HepG2 (cell line): ENCODE data around the gene PLD1. TPM values are rescaled to one million over a fixed set of nuclear protein-coding genes. Genes with fewer than 3 reads are reported as not detected.

Experiments used
- FOXA3 ChIP-seq: IDR thresholded peaks from 2 replicates; pipeline ENCODE4 v1.6.1; 2016; ENCODE audit warnings: missing genetic modification reagents, missing compliant biosample characterization
- FOXO1 ChIP-seq: sonication (generic); formaldehyde crosslinking; IDR thresholded peaks from 2 replicates; pipeline ENCODE4 v1.4.0; 2020; ENCODE audit warnings: missing genetic modification reagents
- HOXA9 ChIP-seq: sonication (generic); formaldehyde crosslinking; IDR thresholded peaks from 2 replicates; pipeline ENCODE4 v1.8.1; 2022; ENCODE audit warnings: missing genetic modification reagents, mild to moderate bottlenecking, moderate library complexity, borderline replicate concordance
- ISX ChIP-seq: sonication (generic); formaldehyde crosslinking; conservative IDR thresholded peaks from 2 replicates; pipeline ENCODE4 v1.5.0; 2020; ENCODE audit warnings: missing genetic modification reagents
- MTF1 ChIP-seq: sonication (generic); formaldehyde crosslinking; IDR thresholded peaks from 2 replicates; pipeline ENCODE4 v1.5.0; 2020; ENCODE audit warnings: missing genetic modification reagents
- PCBP1 ChIP-seq: fragments of 200-400 bp; formaldehyde crosslinking; IDR thresholded peaks from 2 replicates; pipeline ENCODE4 v1.6.1; 2017; ENCODE audit warnings: mild to moderate bottlenecking, low read depth, low read length, borderline replicate concordance
- SALL2 ChIP-seq: sonication (generic); formaldehyde crosslinking; IDR thresholded peaks from 2 replicates; pipeline ENCODE4 v1.8.1; 2023; ENCODE audit warnings: mild to moderate bottlenecking, missing genetic modification reagents, inconsistent platforms
- SMC3 ChIP-seq: IDR thresholded peaks from 2 replicates; pipeline ENCODE4 v1.6.1; 2011; ENCODE audit warnings: low read length, improper control_type of control experiment
- ZMAT3 ChIP-seq: sonication (generic); formaldehyde crosslinking; conservative IDR thresholded peaks from 2 replicates; pipeline ENCODE4 v1.7.0; 2021; ENCODE audit warnings: missing genetic modification reagents
- ZNF124 ChIP-seq: sonication (generic); formaldehyde crosslinking; IDR thresholded peaks from 2 replicates; pipeline ENCODE4 v1.4.0; 2020; ENCODE audit warnings: missing genetic modification reagents
- ZNF562 ChIP-seq: sonication (generic); formaldehyde crosslinking; IDR thresholded peaks from 2 replicates; pipeline ENCODE4 v1.8.0; 2022; ENCODE audit warnings: missing genetic modification reagents, borderline replicate concordance
- ZNF660 ChIP-seq: sonication (generic); formaldehyde crosslinking; IDR thresholded peaks from 2 replicates; pipeline ENCODE4 v1.5.1; 2020; ENCODE audit warnings: mild to moderate bottlenecking, low read depth, missing genetic modification reagents, borderline replicate concordance
- polyA plus RNA-seq, 8 experiments: library from polyadenylated mRNA; depleted of rRNA in 3 of 8; stranded (reverse) in 7 of 8; unstranded in 1 of 8; fragments of >200 nt; fragmentation: Illumina TruSeq in 4 of 8; extraction: Trizol in 4 of 8; gene quantifications; 2 replicates each; pipeline versions ENCODE4 v1.2.1 to v1.2.3, GENCODE V29; 2011 to 2016; ENCODE audit warnings: low read depth in 4 of 8, missing spikeins in 1 of 8, mixed read lengths in 1 of 8; ENCODE audit not compliant: insufficient read depth in 1 of 8
- total RNA-seq, 5 experiments: library from RNA; depleted of rRNA; stranded (reverse); fragments of >200 nt; fragmentation: Illumina TruSeq; extraction: Trizol; gene quantifications; 2 replicates each; pipeline ENCODE4 v1.2.3, GENCODE V29; 2016; ENCODE audit warnings: low read depth in 1 of 5
- TF ChIP-seq, protein P1 (sequence below): sonication (generic); formaldehyde crosslinking; IDR thresholded peaks from 2 replicates; pipeline ENCODE4 v1.5.1; 2020; ENCODE audit warnings: missing genetic modification reagents, mild to moderate bottlenecking, borderline replicate concordance
- TF ChIP-seq, protein P2 (sequence below): sonication (generic); formaldehyde crosslinking; conservative IDR thresholded peaks from 2 replicates; pipeline ENCODE4 v1.8.0; 2022; ENCODE audit warnings: low read depth, missing genetic modification reagents
- TF ChIP-seq, protein P3 (sequence below): sonication (generic); formaldehyde crosslinking; IDR thresholded peaks from 2 replicates; pipeline ENCODE4 v1.4.0; 2020; ENCODE audit warnings: mild to moderate bottlenecking, missing genetic modification reagents
- TF ChIP-seq, protein P4 (sequence below), 2 experiments: IDR thresholded peaks; 2 replicates each; pipeline ENCODE4 v1.6.1; 2011 to 2012; ENCODE audit warnings: low read length in 2 of 2, borderline replicate concordance in 1 of 2, low read depth in 1 of 2, mild to moderate bottlenecking in 1 of 2, moderate library complexity in 1 of 2
- TF ChIP-seq, protein P5 (sequence below): sonication (generic); formaldehyde crosslinking; IDR thresholded peaks from 2 replicates; pipeline ENCODE4 v1.4.0; 2020; ENCODE audit warnings: missing genetic modification reagents, borderline replicate concordance

The PLD1 gene
- total and polyA plus RNA-seq, 2 of the 13 experiments (the other 11 are each of a cell fraction or from before 2014, with no cell fraction given), result 27.1 to 59.4 TPM

DNA sequence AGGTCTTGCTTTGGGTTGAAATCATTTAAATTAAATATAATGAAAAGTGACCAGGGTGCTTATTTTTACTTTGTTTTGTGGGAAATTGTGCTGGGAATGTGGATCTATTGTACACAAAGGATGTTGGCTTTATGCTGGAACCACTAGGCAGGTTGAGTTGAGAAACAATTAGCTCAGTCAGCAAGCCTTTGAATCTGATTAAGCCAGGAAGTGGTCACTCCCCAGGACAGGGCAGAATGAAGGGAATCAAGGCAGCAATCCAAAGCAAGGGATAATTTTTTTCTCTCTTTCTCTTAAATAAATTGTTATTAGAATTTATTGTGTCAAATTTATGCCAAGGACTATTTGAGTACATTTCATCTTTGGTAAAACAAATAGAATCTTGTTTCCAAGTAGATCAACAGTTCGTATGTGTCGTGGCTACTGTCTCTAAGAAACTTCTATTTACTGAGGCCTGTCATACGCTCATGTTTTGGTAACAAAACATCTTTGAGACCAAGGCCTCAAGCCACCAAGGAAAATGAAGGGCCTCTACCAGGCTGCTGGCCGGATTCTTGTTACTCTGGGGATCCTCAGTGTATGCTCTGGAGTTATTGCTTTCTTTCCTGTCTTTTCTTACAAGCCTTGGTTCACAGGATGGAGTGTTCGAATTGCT, 32.7 kb upstream of the PLD1 start, which contains the start of gene TMEM212 (continued):
- TF ChIP-seq ZMAT3 (CRISPR knock-in tag), result no peak
- TF ChIP-seq, protein P1, sequence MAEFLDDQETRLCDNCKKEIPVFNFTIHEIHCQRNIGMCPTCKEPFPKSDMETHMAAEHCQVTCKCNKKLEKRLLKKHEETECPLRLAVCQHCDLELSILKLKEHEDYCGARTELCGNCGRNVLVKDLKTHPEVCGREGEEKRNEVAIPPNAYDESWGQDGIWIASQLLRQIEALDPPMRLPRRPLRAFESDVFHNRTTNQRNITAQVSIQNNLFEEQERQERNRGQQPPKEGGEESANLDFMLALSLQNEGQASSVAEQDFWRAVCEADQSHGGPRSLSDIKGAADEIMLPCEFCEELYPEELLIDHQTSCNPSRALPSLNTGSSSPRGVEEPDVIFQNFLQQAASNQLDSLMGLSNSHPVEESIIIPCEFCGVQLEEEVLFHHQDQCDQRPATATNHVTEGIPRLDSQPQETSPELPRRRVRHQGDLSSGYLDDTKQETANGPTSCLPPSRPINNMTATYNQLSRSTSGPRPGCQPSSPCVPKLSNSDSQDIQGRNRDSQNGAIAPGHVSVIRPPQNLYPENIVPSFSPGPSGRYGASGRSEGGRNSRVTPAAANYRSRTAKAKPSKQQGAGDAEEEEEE (CRISPR knock-in tag), result no peak
- peak; percentile 87 for TF ChIP-seq FOXA3 (CRISPR knock-in tag)
- TF ChIP-seq, protein P2, sequence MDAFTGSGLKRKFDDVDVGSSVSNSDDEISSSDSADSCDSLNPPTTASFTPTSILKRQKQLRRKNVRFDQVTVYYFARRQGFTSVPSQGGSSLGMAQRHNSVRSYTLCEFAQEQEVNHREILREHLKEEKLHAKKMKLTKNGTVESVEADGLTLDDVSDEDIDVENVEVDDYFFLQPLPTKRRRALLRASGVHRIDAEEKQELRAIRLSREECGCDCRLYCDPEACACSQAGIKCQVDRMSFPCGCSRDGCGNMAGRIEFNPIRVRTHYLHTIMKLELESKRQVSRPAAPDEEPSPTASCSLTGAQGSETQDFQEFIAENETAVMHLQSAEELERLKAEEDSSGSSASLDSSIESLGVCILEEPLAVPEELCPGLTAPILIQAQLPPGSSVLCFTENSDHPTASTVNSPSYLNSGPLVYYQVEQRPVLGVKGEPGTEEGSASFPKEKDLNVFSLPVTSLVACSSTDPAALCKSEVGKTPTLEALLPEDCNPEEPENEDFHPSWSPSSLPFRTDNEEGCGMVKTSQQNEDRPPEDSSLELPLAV, result no peak
- no peak for TF ChIP-seq HOXA9 (CRISPR knock-in tag)
- TF ChIP-seq ISX (CRISPR knock-in tag), result no peak
- no peak for TF ChIP-seq MTF1 (CRISPR knock-in tag)
- no peak for TF ChIP-seq SALL2
- TF ChIP-seq, protein P3, sequence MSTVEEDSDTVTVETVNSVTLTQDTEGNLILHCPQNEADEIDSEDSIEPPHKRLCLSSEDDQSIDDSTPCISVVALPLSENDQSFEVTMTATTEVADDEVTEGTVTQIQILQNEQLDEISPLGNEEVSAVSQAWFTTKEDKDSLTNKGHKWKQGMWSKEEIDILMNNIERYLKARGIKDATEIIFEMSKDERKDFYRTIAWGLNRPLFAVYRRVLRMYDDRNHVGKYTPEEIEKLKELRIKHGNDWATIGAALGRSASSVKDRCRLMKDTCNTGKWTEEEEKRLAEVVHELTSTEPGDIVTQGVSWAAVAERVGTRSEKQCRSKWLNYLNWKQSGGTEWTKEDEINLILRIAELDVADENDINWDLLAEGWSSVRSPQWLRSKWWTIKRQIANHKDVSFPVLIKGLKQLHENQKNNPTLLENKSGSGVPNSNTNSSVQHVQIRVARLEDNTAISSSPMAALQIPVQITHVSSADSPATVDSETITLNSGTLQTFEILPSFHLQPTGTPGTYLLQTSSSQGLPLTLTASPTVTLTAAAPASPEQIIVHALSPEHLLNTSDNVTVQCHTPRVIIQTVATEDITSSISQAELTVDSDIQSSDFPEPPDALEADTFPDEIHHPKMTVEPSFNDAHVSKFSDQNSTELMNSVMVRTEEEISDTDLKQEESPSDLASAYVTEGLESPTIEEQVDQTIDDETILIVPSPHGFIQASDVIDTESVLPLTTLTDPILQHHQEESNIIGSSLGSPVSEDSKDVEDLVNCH (CRISPR knock-in tag), result no peak
- no peak for TF ChIP-seq PCBP1
- TF ChIP-seq, protein P4, sequence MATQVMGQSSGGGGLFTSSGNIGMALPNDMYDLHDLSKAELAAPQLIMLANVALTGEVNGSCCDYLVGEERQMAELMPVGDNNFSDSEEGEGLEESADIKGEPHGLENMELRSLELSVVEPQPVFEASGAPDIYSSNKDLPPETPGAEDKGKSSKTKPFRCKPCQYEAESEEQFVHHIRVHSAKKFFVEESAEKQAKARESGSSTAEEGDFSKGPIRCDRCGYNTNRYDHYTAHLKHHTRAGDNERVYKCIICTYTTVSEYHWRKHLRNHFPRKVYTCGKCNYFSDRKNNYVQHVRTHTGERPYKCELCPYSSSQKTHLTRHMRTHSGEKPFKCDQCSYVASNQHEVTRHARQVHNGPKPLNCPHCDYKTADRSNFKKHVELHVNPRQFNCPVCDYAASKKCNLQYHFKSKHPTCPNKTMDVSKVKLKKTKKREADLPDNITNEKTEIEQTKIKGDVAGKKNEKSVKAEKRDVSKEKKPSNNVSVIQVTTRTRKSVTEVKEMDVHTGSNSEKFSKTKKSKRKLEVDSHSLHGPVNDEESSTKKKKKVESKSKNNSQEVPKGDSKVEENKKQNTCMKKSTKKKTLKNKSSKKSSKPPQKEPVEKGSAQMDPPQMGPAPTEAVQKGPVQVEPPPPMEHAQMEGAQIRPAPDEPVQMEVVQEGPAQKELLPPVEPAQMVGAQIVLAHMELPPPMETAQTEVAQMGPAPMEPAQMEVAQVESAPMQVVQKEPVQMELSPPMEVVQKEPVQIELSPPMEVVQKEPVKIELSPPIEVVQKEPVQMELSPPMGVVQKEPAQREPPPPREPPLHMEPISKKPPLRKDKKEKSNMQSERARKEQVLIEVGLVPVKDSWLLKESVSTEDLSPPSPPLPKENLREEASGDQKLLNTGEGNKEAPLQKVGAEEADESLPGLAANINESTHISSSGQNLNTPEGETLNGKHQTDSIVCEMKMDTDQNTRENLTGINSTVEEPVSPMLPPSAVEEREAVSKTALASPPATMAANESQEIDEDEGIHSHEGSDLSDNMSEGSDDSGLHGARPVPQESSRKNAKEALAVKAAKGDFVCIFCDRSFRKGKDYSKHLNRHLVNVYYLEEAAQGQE (IDR thresholded peaks at IDR 0.05; ENCODE audit: borderline replicate concordance in 1 of 2, low read depth in 1 of 2, low read length in 2 of 2), result no peak; a peak in 1 of 4 replicates
- no peak for TF ChIP-seq ZNF124 (CRISPR knock-in tag)
- peak; percentile 84 for TF ChIP-seq FOXO1 (CRISPR knock-in tag)
- no peak for TF ChIP-seq ZNF660 (CRISPR knock-in tag)
- TF ChIP-seq, protein P5, sequence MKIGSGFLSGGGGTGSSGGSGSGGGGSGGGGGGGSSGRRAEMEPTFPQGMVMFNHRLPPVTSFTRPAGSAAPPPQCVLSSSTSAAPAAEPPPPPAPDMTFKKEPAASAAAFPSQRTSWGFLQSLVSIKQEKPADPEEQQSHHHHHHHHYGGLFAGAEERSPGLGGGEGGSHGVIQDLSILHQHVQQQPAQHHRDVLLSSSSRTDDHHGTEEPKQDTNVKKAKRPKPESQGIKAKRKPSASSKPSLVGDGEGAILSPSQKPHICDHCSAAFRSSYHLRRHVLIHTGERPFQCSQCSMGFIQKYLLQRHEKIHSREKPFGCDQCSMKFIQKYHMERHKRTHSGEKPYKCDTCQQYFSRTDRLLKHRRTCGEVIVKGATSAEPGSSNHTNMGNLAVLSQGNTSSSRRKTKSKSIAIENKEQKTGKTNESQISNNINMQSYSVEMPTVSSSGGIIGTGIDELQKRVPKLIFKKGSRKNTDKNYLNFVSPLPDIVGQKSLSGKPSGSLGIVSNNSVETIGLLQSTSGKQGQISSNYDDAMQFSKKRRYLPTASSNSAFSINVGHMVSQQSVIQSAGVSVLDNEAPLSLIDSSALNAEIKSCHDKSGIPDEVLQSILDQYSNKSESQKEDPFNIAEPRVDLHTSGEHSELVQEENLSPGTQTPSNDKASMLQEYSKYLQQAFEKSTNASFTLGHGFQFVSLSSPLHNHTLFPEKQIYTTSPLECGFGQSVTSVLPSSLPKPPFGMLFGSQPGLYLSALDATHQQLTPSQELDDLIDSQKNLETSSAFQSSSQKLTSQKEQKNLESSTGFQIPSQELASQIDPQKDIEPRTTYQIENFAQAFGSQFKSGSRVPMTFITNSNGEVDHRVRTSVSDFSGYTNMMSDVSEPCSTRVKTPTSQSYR (CRISPR knock-in tag), result no peak
- no peak for TF ChIP-seq ZNF562 (CRISPR knock-in tag)
- no peak for TF ChIP-seq SMC3
